H1 (cell line): ENCODE measurements around the gene ENTREP3. TPM values are rescaled to one million over a fixed set of nuclear protein-coding genes. Genes with fewer than 3 reads are reported as not detected.
A peak's percentile ranks its signal among the peaks of the same experiment; 100 is the strongest.

ENCODE experiments used
- ATF3 ChIP-seq: IDR thresholded peaks from 2 replicates; pipeline ENCODE4 v1.6.1; 2011; ENCODE audit warnings: low read depth, mild to moderate bottlenecking, low read length; ENCODE audit not compliant: insufficient read depth
- CBX8 ChIP-seq: fragments of 300-800, 300-1000 bp; sonication (generic); IDR thresholded peaks from 2 replicates; pipeline ENCODE4 v1.7.1; 2016; ENCODE audit warnings: low read depth, low read length, borderline replicate concordance
- CEBPB ChIP-seq: IDR thresholded peaks from 2 replicates; pipeline ENCODE4 v1.6.1; 2012; ENCODE audit warnings: low read depth, low read length
- CHD1 ChIP-seq: IDR thresholded peaks from 2 replicates; pipeline ENCODE4 v1.6.1; 2012; ENCODE audit warnings: low read depth, low read length, improper control_type of control experiment
- CTCF ChIP-seq, 3 experiments: IDR thresholded peaks; 1 replicate in 2 of 3; 2 replicates in 1 of 3; pipeline versions ENCODE4 v1.5.1 to v1.6.1; 2011; ENCODE audit warnings: low read length in 3 of 3, mild to moderate bottlenecking in 3 of 3, inconsistent platforms in 2 of 3, low read depth in 1 of 3, moderate library complexity in 1 of 3; ENCODE audit not compliant: insufficient read depth in 1 of 3; ENCODE audit errors: control extremely low read depth in 1 of 3
- E2F6 ChIP-seq: IDR thresholded peaks from 2 replicates; pipeline ENCODE4 v1.6.1; 2012; ENCODE audit warnings: inconsistent platforms
- FOSL1 ChIP-seq: IDR thresholded peaks from 2 replicates; pipeline ENCODE4 v1.6.1; 2011; ENCODE audit warnings: mild to moderate bottlenecking, low read depth, low read length, moderate library complexity; ENCODE audit not compliant: insufficient read depth
- HDAC2 ChIP-seq, 2 experiments: fragments of 300-600 bp in 1 of 2; sonication (generic) in 1 of 2; IDR thresholded peaks; 2 replicates each; pipeline ENCODE4 v1.6.1; 2011 to 2012; ENCODE audit warnings: low read depth in 2 of 2, low read length in 2 of 2, mild to moderate bottlenecking in 2 of 2, moderate library complexity in 2 of 2, borderline replicate concordance in 1 of 2, inconsistent platforms in 1 of 2
- JUN ChIP-seq: IDR thresholded peaks from 2 replicates; pipeline ENCODE4 v1.6.1; 2011; ENCODE audit warnings: low read depth, mild to moderate bottlenecking, improper control_type of control experiment, low read length
- JUND ChIP-seq: IDR thresholded peaks from 2 replicates; pipeline ENCODE4 v1.6.1; 2011; ENCODE audit warnings: mild to moderate bottlenecking, improper control_type of control experiment, low read length
- KDM1A ChIP-seq: fragments of 200-600, 300-600 bp; sonication (generic); IDR thresholded peaks from 2 replicates; pipeline ENCODE4 v1.7.1; 2016; ENCODE audit warnings: mild to moderate bottlenecking, low read length, borderline replicate concordance
- MAX ChIP-seq: IDR thresholded peaks from 2 replicates; pipeline ENCODE4 v1.6.1; 2012; ENCODE audit warnings: inconsistent platforms
- RAD21 ChIP-seq, 2 experiments: IDR thresholded peaks in 1 of 2; conservative IDR thresholded peaks in 1 of 2; 2 replicates each; pipeline ENCODE4 v1.6.1; 2011; ENCODE audit warnings: low read depth in 2 of 2, low read length in 2 of 2, improper control_type of control experiment in 1 of 2, inconsistent platforms in 1 of 2, mild to moderate bottlenecking in 1 of 2, moderate library complexity in 1 of 2
- RBBP5 ChIP-seq: IDR thresholded peaks from 2 replicates; pipeline ENCODE4 v1.7.1; 2012; ENCODE audit warnings: low read depth, mild to moderate bottlenecking, inconsistent platforms, low read length, moderate library complexity, borderline replicate concordance
- RFX5 ChIP-seq: IDR thresholded peaks from 2 replicates; pipeline ENCODE4 v1.6.1; 2011; ENCODE audit warnings: low read depth, low read length, improper control_type of control experiment, borderline replicate concordance
- SP2 ChIP-seq: IDR thresholded peaks from 2 replicates; pipeline ENCODE4 v1.6.1; 2012; ENCODE audit warnings: mild to moderate bottlenecking, low read length, inconsistent platforms
- SP4 ChIP-seq: IDR thresholded peaks from 2 replicates; pipeline ENCODE4 v1.6.1; 2012; ENCODE audit warnings: low read length, inconsistent platforms
- SRF ChIP-seq: IDR thresholded peaks from 2 replicates; pipeline ENCODE4 v1.6.1; 2011; ENCODE audit warnings: mild to moderate bottlenecking, low read depth, low read length, moderate library complexity
- SUZ12 ChIP-seq: fragments of 200-600 bp; sonication (generic); IDR thresholded peaks from 2 replicates; pipeline ENCODE4 v1.6.1; 2012; ENCODE audit warnings: mild to moderate bottlenecking, inconsistent platforms, low read length, moderate library complexity, mixed read lengths
- TEAD4 ChIP-seq: IDR thresholded peaks from 2 replicates; pipeline ENCODE4 v1.6.1; 2012; ENCODE audit warnings: low read depth, low read length, inconsistent platforms, mixed read lengths
- polyA plus RNA-seq, 7 experiments: library from polyadenylated mRNA; depleted of rRNA in 3 of 7; stranded (reverse) in 5 of 7; unstranded in 2 of 7; fragments of >200 nt in 5 of 7; fragments of 200-250 nt in 2 of 7; gene quantifications; 1 replicate in 5 of 7; 2 replicates in 1 of 7; 4 replicates in 1 of 7; pipeline versions ENCODE4 v1.2.1 to v1.2.3, GENCODE V29; 2011 to 2013; ENCODE audit warnings: missing spikeins in 2 of 7, mixed read lengths in 2 of 7
- total RNA-seq: library from RNA; stranded (reverse); fragmentation: NEBNext Ultra II Directional; extraction: Animal tissue kit (Norgen Biotek cat#: 25700); gene quantifications from 2 replicates; pipeline ENCODE4 v1.2.1, GENCODE V29; 2021

The ENTREP3 gene
- total and polyA plus RNA-seq, 2 of the 8 experiments (the other 6 are each of a cell fraction or from before 2014, with no cell fraction given): 22.8 to 52.2 TPM

- TF ChIP-seq RBBP5 (no peak; the same call in 1 of the 2 replicates), SUZ12 (no peak), SP4 (no peak; the same call in 1 of the 2 replicates), CBX8 (no peak), KDM1A (no peak), SRF (peak; percentile 75), RFX5 (no peak), CTCF (IDR thresholded peaks at IDR 0.05; ENCODE audit: control extremely low read depth in 1 of 3, insufficient read depth in 1 of 3, low read depth in 1 of 3, low read length in 3 of 3) (no peak), TEAD4 (no peak; the same call in 1 of the 2 replicates), MAX (peak; percentile 79), HDAC2 (IDR thresholded peaks at IDR 0.05; ENCODE audit: borderline replicate concordance in 1 of 2, low read depth in 2 of 2, low read length in 2 of 2) (peak in 1 of 2 experiments; percentile 66; a peak in 1 of 4 replicates), CEBPB (no peak), SP2 (no peak), JUND (no peak), JUN (no peak), FOSL1 (no peak), ATF3 (peak; percentile 71), RAD21 (IDR thresholded peaks at IDR 0.05 in 1 of 2, conservative IDR thresholded peaks at IDR 0.05 in 1 of 2; ENCODE audit: low read depth in 2 of 2, low read length in 2 of 2) (no peak), E2F6 (no peak), CHD1 (no peak)
These were observed 46.6 kb downstream of the ENTREP3 start, which contains the start of gene MTX1 (continued) for GRCh38 chr1:155208541-155209311.
